ENCODE results near the gene COX8A. TPM values are rescaled to one million over a fixed set of nuclear protein-coding genes. Genes with fewer than 3 reads are reported as not detected.
A peak's percentile ranks its signal among the peaks of the same experiment; 100 is the strongest.

COX8A gene
- total and polyA plus RNA-seq, 2 of the 13 experiments (the other 11 are each of a cell fraction or from before 2014, with no cell fraction given) = 202 to 406 TPM

- TF ChIP-seq ATF7-NPFF (CRISPR knock-in tag; IDR thresholded peaks at IDR 0.05; ENCODE audit: low read depth) (peak; percentile 84), SRSF4 (IDR thresholded peaks at IDR 0.05; ENCODE audit: low read depth, low read length, poor library complexity, severe bottlenecking) (no peak), ZNF33B (CRISPR knock-in tag; IDR thresholded peaks at IDR 0.05) (peak; percentile 39; the same call in 1 of the 2 replicates), MAZ (IDR thresholded peaks at IDR 0.05; ENCODE audit: borderline replicate concordance, low read depth, low read length) (peak; percentile 92; the same call in 1 of the 2 replicates), MAZ (CRISPR knock-in tag; IDR thresholded peaks at IDR 0.05; ENCODE audit: low read depth) (peak; percentile 91), ZNF44 (CRISPR knock-in tag; IDR thresholded peaks at IDR 0.05) (peak; percentile 82; the same call in 1 of the 2 replicates), FOXO1 (CRISPR knock-in tag; IDR thresholded peaks at IDR 0.05) (peak; percentile 43), JUND (CRISPR knock-in tag; IDR thresholded peaks at IDR 0.05) (peak; percentile 45; the same call in 1 of the 2 replicates), ZNF136 (CRISPR knock-in tag; IDR thresholded peaks at IDR 0.05; ENCODE audit: low read depth) (no peak; the same call in 1 of the 2 replicates), GTF2F1 (IDR thresholded peaks at IDR 0.05; ENCODE audit: low read length) (no peak), ZNF512B (CRISPR knock-in tag; IDR thresholded peaks at IDR 0.05; ENCODE audit: borderline replicate concordance) (no peak), ZNF660 (CRISPR knock-in tag; IDR thresholded peaks at IDR 0.05; ENCODE audit: borderline replicate concordance, low read depth) (no peak), MXD3 (CRISPR knock-in tag; IDR thresholded peaks at IDR 0.05) (peak; percentile 89; the same call in 1 of the 2 replicates), TMF1 (CRISPR knock-in tag; IDR thresholded peaks at IDR 0.05; ENCODE audit: low read depth) (no peak), HOXA5 (CRISPR knock-in tag; IDR thresholded peaks at IDR 0.05) (peak; percentile 92; the same call in 1 of the 2 replicates), ZBTB46 (CRISPR knock-in tag; IDR thresholded peaks at IDR 0.05; ENCODE audit: borderline replicate concordance) (no peak), TOE1 (CRISPR knock-in tag; IDR thresholded peaks at IDR 0.05) (peak; percentile 67; the same call in 1 of the 2 replicates), ZNF441 (CRISPR knock-in tag; IDR thresholded peaks at IDR 0.05; ENCODE audit: borderline replicate concordance) (no peak; the same call in 1 of the 2 replicates), SRSF9 (IDR thresholded peaks at IDR 0.05; ENCODE audit: borderline replicate concordance, insufficient read depth, low read depth, low read length, poor library complexity, severe bottlenecking) (no peak), ZNF775 (CRISPR knock-in tag; IDR thresholded peaks at IDR 0.05; ENCODE audit: borderline replicate concordance) (peak; percentile 32; the same call in 1 of the 2 replicates), ZMYM3 (CRISPR knock-in tag; IDR thresholded peaks at IDR 0.05) (no peak)
- TF ChIP-seq, protein P1, sequence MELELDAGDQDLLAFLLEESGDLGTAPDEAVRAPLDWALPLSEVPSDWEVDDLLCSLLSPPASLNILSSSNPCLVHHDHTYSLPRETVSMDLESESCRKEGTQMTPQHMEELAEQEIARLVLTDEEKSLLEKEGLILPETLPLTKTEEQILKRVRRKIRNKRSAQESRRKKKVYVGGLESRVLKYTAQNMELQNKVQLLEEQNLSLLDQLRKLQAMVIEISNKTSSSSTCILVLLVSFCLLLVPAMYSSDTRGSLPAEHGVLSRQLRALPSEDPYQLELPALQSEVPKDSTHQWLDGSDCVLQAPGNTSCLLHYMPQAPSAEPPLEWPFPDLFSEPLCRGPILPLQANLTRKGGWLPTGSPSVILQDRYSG (CRISPR knock-in tag; IDR thresholded peaks at IDR 0.05) = peak; percentile 65; the same call in 1 of the 2 replicates
- TF ChIP-seq, protein P2, sequence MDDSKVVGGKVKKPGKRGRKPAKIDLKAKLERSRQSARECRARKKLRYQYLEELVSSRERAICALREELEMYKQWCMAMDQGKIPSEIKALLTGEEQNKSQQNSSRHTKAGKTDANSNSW (CRISPR knock-in tag; IDR thresholded peaks at IDR 0.05; ENCODE audit: borderline replicate concordance) = no peak; the same call in 1 of the 2 replicates
Measured at GRCh38 chr11:63986156-63986931, 11.9 kb downstream of the COX8A start, which contains the start of gene OTUB1 (continued).

Measured in HepG2 (cell line).